HEK293T (cell line): Measurements from ENCODE around the gene E2F1.

Experiments used
- CTCF ChIA-PET: fragments of 350-600 bp; formaldehyde crosslinking; extraction: SDS; loops from one replicate; lab custom pipeline; 2021; ENCODE audit warnings: antibody characterized with exemption, inconsistent platforms; lab: Yijun Ruan, JAX
- POLR2A ChIA-PET: fragments of 350-600 bp; formaldehyde crosslinking; extraction: SDS; loops from one replicate; lab custom pipeline; 2020; ENCODE audit warnings: antibody characterized with exemption, inconsistent platforms; lab: Yijun Ruan, JAX
- DNase-seq: peaks from one replicate; pipeline ENCODE4 v3.0.0; 2012; ENCODE audit warnings: mixed read lengths; ENCODE audit errors: extremely low spot score
- ARNT ChIP-seq: fragments of 450-650 bp; IDR thresholded peaks from 2 replicates; pipeline ENCODE4 v1.6.1; 2017; ENCODE audit warnings: mild to moderate bottlenecking
- BHLHE40 ChIP-seq: fragments of 450-650 bp; IDR thresholded peaks from 2 replicates; pipeline ENCODE4 v1.6.1; 2016; ENCODE audit warnings: mild to moderate bottlenecking, moderate library complexity, borderline replicate concordance
- CTBP1 ChIP-seq: fragments of 450-650 bp; IDR thresholded peaks from 2 replicates; pipeline ENCODE4 v1.6.1; 2016; ENCODE audit warnings: borderline replicate concordance
- ELF4 ChIP-seq: fragments of 450-650 bp; IDR thresholded peaks from 2 replicates; pipeline ENCODE4 v1.6.1; 2017; ENCODE audit warnings: antibody characterized with exemption
- FOXA1 ChIP-seq: fragments of 450-650 bp; IDR thresholded peaks from 2 replicates; pipeline ENCODE4 v1.6.1; 2016; ENCODE audit warnings: mild to moderate bottlenecking
- FOXK2 ChIP-seq: fragments of 450-650 bp; IDR thresholded peaks from 2 replicates; pipeline ENCODE4 v1.6.1; 2016; ENCODE audit warnings: mild to moderate bottlenecking
- FOXM1 ChIP-seq: fragments of 450-650 bp; IDR thresholded peaks from 2 replicates; pipeline ENCODE4 v1.6.1; 2017; ENCODE audit warnings: mild to moderate bottlenecking, borderline replicate concordance
- HDGF ChIP-seq: fragments of 450-650 bp; IDR thresholded peaks from 2 replicates; pipeline ENCODE4 v1.6.1; 2017; ENCODE audit warnings: antibody characterized with exemption, borderline replicate concordance
- L3MBTL2 ChIP-seq: fragments of 450-650 bp; conservative IDR thresholded peaks from 2 replicates; pipeline ENCODE4 v1.6.1; 2016; ENCODE audit warnings: mild to moderate bottlenecking
- LEF1 ChIP-seq: fragments of 450-650 bp; IDR thresholded peaks from 2 replicates; pipeline ENCODE4 v1.6.1; 2017; ENCODE audit warnings: mild to moderate bottlenecking, borderline replicate concordance
- NFRKB ChIP-seq: fragments of 450-650 bp; IDR thresholded peaks from 2 replicates; pipeline ENCODE4 v1.6.1; 2016; ENCODE audit warnings: mild to moderate bottlenecking, moderate library complexity
- SP1 ChIP-seq: fragments of 450-650 bp; IDR thresholded peaks from 2 replicates; pipeline ENCODE4 v1.6.1; 2017
- SUZ12 ChIP-seq: fragments of 450-650 bp; IDR thresholded peaks from 2 replicates; pipeline ENCODE4 v1.6.1; 2016; ENCODE audit warnings: mild to moderate bottlenecking
- TARDBP ChIP-seq: fragments of 450-650 bp; IDR thresholded peaks from 2 replicates; pipeline ENCODE4 v1.6.1; 2016
- ZNF384 ChIP-seq: fragments of 450-650 bp; IDR thresholded peaks from 2 replicates; pipeline ENCODE4 v1.6.1; 2016
- TF ChIP-seq, protein P1 (sequence below): fragments of 450-650 bp; IDR thresholded peaks from 2 replicates; pipeline ENCODE4 v1.6.1; 2016

E2F1 gene

DNA sequence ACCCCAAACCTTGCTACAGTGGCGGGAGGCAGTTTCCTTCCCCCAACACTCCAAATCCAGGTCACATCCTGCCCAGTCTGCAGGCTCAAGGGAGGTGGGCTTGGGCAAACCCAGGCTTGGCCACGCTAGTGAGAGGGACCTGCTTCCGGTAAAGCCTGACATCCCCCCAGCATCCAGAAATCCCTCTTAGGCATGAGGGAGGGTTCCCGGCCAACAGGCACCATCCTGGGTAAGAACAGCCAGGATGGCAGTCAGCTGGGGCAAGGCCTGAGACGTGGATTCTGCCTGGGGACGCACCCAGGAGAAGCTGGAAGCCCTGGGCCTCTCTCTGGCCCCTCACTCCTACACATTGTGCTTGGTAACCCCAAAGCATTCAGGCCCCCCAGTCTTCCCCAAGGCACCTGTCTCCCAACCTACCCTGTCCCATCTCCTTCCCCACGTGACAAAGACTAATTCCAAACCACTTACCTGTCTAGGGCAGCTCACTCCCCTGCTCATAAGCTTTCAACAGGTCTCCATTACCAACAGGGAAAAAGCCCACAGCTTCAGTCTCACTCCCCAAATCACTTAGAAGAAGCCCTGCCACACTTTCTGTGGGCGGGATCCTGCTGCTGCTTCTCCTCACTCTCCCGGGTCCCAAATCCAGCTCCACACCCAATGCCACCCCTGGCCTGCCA, 22.0 kb downstream of the E2F1 start:
- ChIA-PET CTCF (no interaction called here), POLR2A (interaction anchor here (0.7 to 4.2 kb wide), 13 partner anchors 9 to 263 kb away, joined by 3 to 23 read pairs (median 8); partner anchors contain the start of genes CBFA2T2, CDK5RAP1 and NECAB3)
- DNase-seq = no peak
- TF ChIP-seq FOXK2 = no peak
- TF ChIP-seq, protein P1, sequence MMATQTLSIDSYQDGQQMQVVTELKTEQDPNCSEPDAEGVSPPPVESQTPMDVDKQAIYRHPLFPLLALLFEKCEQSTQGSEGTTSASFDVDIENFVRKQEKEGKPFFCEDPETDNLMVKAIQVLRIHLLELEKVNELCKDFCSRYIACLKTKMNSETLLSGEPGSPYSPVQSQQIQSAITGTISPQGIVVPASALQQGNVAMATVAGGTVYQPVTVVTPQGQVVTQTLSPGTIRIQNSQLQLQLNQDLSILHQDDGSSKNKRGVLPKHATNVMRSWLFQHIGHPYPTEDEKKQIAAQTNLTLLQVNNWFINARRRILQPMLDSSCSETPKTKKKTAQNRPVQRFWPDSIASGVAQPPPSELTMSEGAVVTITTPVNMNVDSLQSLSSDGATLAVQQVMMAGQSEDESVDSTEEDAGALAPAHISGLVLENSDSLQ = no peak
- no peak for TF ChIP-seq FOXA1

DNA sequence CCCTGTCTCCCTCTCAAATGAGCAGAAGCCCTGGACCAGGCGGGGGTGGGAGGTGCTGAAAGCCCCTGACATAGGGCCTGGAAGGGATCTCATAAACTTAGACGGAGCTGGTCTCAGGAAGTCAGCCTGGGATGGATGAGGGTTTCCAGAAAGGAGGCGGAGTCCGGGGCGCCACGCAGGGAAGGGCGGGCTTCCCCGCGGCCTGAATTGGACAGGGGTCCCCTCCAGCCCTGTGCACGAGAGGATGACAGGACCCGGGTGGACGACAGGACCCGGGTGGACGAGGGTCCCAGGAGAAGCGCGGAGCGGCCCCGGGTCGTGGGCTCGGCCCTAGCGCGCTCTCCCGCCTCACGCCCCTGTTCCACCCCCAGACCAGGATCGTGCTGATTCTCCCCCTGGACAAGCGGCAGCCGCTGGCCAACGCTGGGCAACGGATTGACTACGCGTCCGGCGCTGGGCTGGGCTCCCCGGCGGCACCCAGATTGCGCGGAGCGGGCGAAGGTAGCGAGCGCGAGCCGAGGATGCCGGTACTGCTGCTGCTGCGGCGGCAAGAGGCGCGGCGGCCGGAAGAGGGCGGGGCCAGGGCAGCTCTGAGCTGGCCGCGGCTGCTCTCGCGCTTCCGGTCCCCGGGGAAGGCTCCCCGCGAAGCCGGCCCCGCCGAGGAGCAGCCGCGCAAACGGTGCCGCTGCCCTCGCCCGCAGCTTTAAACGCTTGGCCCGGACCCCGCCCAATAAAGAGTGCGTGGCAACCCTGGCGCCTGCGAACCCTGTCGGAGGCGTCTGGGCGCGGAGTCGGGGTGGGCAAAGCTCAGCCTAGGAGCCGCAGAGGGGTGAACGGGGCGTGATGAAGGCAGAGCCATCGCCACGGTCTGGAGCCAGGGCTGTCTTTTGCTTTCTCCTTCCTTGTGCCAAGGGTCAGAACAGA, 22.8 kb downstream of the E2F1 start:
- CTCF ChIA-PET = interaction anchor here (0.6 to 0.7 kb wide), 3 partner anchors 10 to 1776 kb away, joined by 3 to 5 read pairs (median 4); no protein-coding TSS in a partner anchor

GRCh38 chr20:33662172-33662571, 24.0 kb downstream of the E2F1 start, which contains the start of gene C20orf144:
TSS of gene C20orf144 (plus strand) at chr20:33662327. CDS start at chr20:33662346, 19 bp downstream.
- CTCF ChIA-PET = no interaction called here

More for the DNA sequence above, 22.8 kb downstream of the E2F1 start:
- TF ChIP-seq, protein P1 = no peak
- TF ChIP-seq NFRKB (no peak), FOXK2 (no peak), FOXM1 (no peak), HDGF (no peak), CTBP1 (no peak), SUZ12 (no peak), ARNT (no peak), BHLHE40 (no peak), ZNF384 (no peak), ELF4 (no peak), LEF1 (no peak)
- POLR2A ChIA-PET = interaction anchor here (0.7 to 4.2 kb wide), 21 partner anchors 9 to 308 kb away, joined by 3 to 23 read pairs (median 5); partner anchors contain the start of genes CBFA2T2, CDK5RAP1 and NECAB3
- peak; percentile 87 for DNase-seq

DNA sequence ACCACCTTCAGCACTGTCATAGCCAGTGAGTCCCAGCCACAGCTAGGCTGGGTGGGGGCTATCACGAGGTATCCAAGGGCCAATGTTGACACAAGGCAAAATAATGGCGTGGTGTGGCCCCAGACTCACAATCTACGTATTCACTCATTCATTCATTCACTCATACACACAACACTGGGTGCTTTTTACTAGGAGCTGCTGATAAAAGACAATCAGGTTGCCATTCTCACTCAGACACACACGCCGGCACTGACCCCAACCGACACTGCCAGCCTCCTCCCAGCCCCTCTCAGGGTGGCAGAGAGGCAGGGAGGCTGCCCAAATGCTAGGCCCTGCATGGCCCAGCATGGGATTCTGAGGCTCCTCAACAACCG, 25.5 kb downstream of the E2F1 start:
- no peak for DNase-seq
- ChIA-PET POLR2A (interaction anchor here (0.8 kb wide), 1 partner anchor 171 kb away, joined by 3 read pairs; the partner anchor contains the start of gene CBFA2T2), CTCF (no interaction called here)
- TF ChIP-seq FOXM1 = no peak
- TF ChIP-seq CTBP1 = no peak
- TF ChIP-seq FOXK2 = no peak
- no peak for TF ChIP-seq HDGF
- TF ChIP-seq ELF4 = no peak
- no peak for TF ChIP-seq L3MBTL2
- TF ChIP-seq SUZ12 = no peak
- no peak for TF ChIP-seq SP1
- TF ChIP-seq TARDBP = no peak
- TF ChIP-seq LEF1 = no peak
- TF ChIP-seq, protein P1 = no peak
- no peak for TF ChIP-seq NFRKB
- TF ChIP-seq BHLHE40 = no peak

More at GRCh38 chr20:33662172-33662571, 24.0 kb downstream of the E2F1 start, which contains the start of gene C20orf144:
- no peak for TF ChIP-seq SUZ12
- no peak for TF ChIP-seq L3MBTL2
- no peak for TF ChIP-seq TARDBP
- no peak for DNase-seq
- POLR2A ChIA-PET = interaction anchor here (0.9 to 4.2 kb wide), 3 partner anchors 8 to 259 kb away, joined by 3 to 23 read pairs (median 3); no protein-coding TSS in a partner anchor

DNA sequence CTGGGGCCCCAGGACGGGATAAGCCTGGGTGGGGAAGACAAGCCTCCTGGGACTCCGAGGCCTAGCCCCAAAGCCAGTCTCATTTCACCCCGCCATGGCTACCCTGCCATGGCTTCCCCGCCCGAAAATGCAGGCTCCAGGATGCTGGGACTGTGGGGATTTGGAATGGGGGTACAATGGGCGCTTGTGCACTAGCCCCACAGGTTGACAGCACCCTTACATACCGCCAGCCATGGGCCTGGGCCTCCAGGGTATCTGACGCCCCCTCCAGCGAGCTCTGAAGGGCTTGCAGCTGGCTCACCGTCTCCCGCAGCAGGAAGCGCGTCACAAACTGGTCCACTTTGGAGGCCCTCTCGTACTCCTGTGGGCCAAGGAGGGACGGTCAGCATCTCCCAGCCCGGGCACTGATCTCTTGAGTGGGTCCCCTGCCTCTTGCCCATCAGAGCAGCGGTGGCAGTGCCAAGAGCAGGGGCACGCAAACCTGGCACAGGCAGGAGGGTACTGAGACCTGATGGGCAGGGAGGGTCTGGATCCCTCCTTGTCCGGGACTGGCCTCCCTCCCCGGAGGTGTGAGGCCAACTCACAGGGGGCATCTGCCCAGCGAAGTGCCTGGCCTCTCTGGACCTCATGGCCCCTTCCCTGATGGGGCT, 26.0 kb downstream of the E2F1 start:
- ChIA-PET CTCF (no interaction called here), POLR2A (interaction anchor here (0.8 kb wide), 1 partner anchor 170 kb away, joined by 3 read pairs; the partner anchor contains the start of gene CBFA2T2)
- TF ChIP-seq ZNF384 (no peak), FOXK2 (no peak), ARNT (no peak), CTBP1 (no peak), FOXA1 (no peak), L3MBTL2 (no peak), BHLHE40 (no peak), ELF4 (no peak), SUZ12 (no peak), LEF1 (no peak)
- DNase-seq = no peak
